HCT116 (cell line): ENCODE data around the gene GCC1. TPM values are rescaled to one million over a fixed set of nuclear protein-coding genes. Genes with fewer than 3 reads are reported as not detected.

Source experiments
- ATAC-seq: fragments of 200-7000 bp; cut with Tn5 transposase; 2 replicates; pipeline ENCODE4 v1.9.1; 2020; ENCODE audit warnings: mild to moderate bottlenecking, moderate library complexity
- BruUV-seq: library from RNA; stranded (reverse); fragments of 400-500 nt; replicated peaks from 2 replicates; lab custom pipeline; 2021; lab: Mats Ljungman, UMichigan
- CTCF ChIA-PET: fragments of 300-600 bp; sonication (Branson Sonifier 250); formaldehyde crosslinking; loops from one replicate; lab custom pipeline; 2021; ENCODE audit warnings: antibody characterized with exemption; lab: Charles Lee
- POLR2A ChIA-PET: fragments of 300-600, 350-600 bp; sonication (Branson Sonifier 250); formaldehyde crosslinking; loops from one replicate; lab custom pipeline; 2021; ENCODE audit warnings: antibody characterized with exemption; lab: Charles Lee
- RAD21 ChIA-PET, 2 experiments: fragments of 300-600 bp; sonication (Branson Sonifier 250); formaldehyde crosslinking; loops; one replicate each; lab custom pipeline; 2023; ENCODE audit warnings: low total read pairs in 2 of 2; ENCODE audit not compliant: uncharacterized antibody in 2 of 2, unreplicated experiment in 2 of 2, low non-redundant PET in 1 of 2; lab: Charles Lee
- DNase-seq: peaks from one replicate; pipeline ENCODE4 v3.0.0-alpha.2; 2010; ENCODE audit warnings: low read depth, low spot score
- H2AFZ ChIP-seq: fragments of 200-600 bp; shearing (Covaris generic), sonication (generic); 2 replicates; pipeline ENCODE4 v1.6.1; 2017; ENCODE audit warnings: low read depth, mixed run types, mixed read lengths, antibody characterized with exemption, low read length; ENCODE audit not compliant: poor library complexity, severe bottlenecking
- H3K27ac ChIP-seq: 2 replicates; pipeline ENCODE4 v1.5.1; 2012; ENCODE audit warnings: low read depth, low read length
- H3K27me3 ChIP-seq: fragments of 200-600 bp; sonication (generic); 2 replicates; pipeline ENCODE4 v1.6.1; 2016; ENCODE audit warnings: mixed run types, low read length, mixed read lengths; ENCODE audit not compliant: insufficient read depth
- H3K36me3 ChIP-seq, 2 experiments: fragments of 200-500 bp in 1 of 2; fragments of 200-600 bp in 1 of 2; sonication (Bioruptor generic) in 1 of 2; sonication (generic) in 1 of 2; 2 replicates each; pipeline versions ENCODE4 v1.5.1 to v1.6.1; 2014 to 2016; ENCODE audit warnings: low read length in 2 of 2, inconsistent platforms in 1 of 2, mixed read lengths in 1 of 2, mixed run types in 1 of 2; ENCODE audit not compliant: insufficient read depth in 2 of 2, control insufficient read depth in 1 of 2
- H3K4me1 ChIP-seq, 2 experiments: fragments of 200-600 bp in 1 of 2; sonication (generic) in 1 of 2; 2 replicates each; pipeline versions ENCODE4 v1.5.1 to v1.6.1; 2012 to 2017; ENCODE audit warnings: low read length in 2 of 2, inconsistent platforms in 1 of 2, mild to moderate bottlenecking in 1 of 2, mixed read lengths in 1 of 2, mixed run types in 1 of 2, moderate library complexity in 1 of 2; ENCODE audit not compliant: insufficient read depth in 2 of 2, control insufficient read depth in 1 of 2
- H3K4me2 ChIP-seq: fragments of 200-600 bp; sonication (generic); 2 replicates; pipeline ENCODE4 v1.6.1; 2017; ENCODE audit warnings: mixed run types, low read length, mixed read lengths
- H3K4me3 ChIP-seq, 2 experiments: fragments of 200-600 bp in 1 of 2; sonication (generic) in 1 of 2; replicated peaks in 1 of 2; 2 replicates each; pipeline ENCODE4 v1.5.1; 2011 to 2016; ENCODE audit warnings: low read length in 2 of 2, control low read depth in 1 of 2, low read depth in 1 of 2, mild to moderate bottlenecking in 1 of 2, mixed read lengths in 1 of 2, mixed run types in 1 of 2
- H3K79me2 ChIP-seq: fragments of 200-600 bp; sonication (generic); 2 replicates; pipeline ENCODE4 v1.6.1; 2017; ENCODE audit warnings: mild to moderate bottlenecking, mixed run types, low read length, moderate library complexity, mixed read lengths; ENCODE audit not compliant: insufficient read depth
- H3K9ac ChIP-seq: fragments of 200-600 bp; sonication (generic); 2 replicates; pipeline ENCODE4 v1.6.1; 2016; ENCODE audit warnings: low read length, mixed read lengths
- H3K9me2 ChIP-seq: fragments of 200-600 bp; sonication (generic), shearing (Covaris generic); 2 replicates; pipeline ENCODE4 v1.6.1; 2017; ENCODE audit warnings: mixed run types, mild to moderate bottlenecking, moderate library complexity; ENCODE audit not compliant: insufficient read depth
- H3K9me3 ChIP-seq, 2 experiments: fragments of 200-500 bp in 1 of 2; fragments of 200-600 bp in 1 of 2; sonication (Bioruptor generic) in 1 of 2; sonication (generic) in 1 of 2; 2 replicates each; pipeline ENCODE4 v1.6.1; 2014 to 2017; ENCODE audit warnings: low read length in 2 of 2, mixed read lengths in 2 of 2, inconsistent platforms in 1 of 2, low read depth in 1 of 2, mild to moderate bottlenecking in 1 of 2, mixed run types in 1 of 2, moderate library complexity in 1 of 2; ENCODE audit not compliant: control insufficient read depth in 1 of 2, insufficient read depth in 1 of 2
- H4K20me1 ChIP-seq: fragments of 200-600 bp; sonication (generic), shearing (Covaris generic); 2 replicates; pipeline ENCODE4 v1.6.1; 2017; ENCODE audit warnings: mixed run types, mild to moderate bottlenecking, moderate library complexity; ENCODE audit not compliant: insufficient read depth
- ELF1 ChIP-seq: IDR thresholded peaks from 2 replicates; pipeline ENCODE4 v1.6.1; 2012; ENCODE audit warnings: low read depth, borderline replicate concordance
- EZH2 ChIP-seq: fragments of 200-600 bp; sonication (generic); IDR thresholded peaks from 2 replicates; pipeline ENCODE4 v1.6.1; 2017; ENCODE audit warnings: antibody characterized with exemption, mixed run types
- EZH2phosphoT487 ChIP-seq: fragments of 200-600 bp; IDR thresholded peaks from 2 replicates; pipeline ENCODE4 v1.6.1; 2018; ENCODE audit warnings: antibody characterized with exemption, borderline replicate concordance
- POLR2A ChIP-seq: IDR thresholded peaks from 2 replicates; pipeline ENCODE4 v1.7.0; 2011; ENCODE audit warnings: borderline replicate concordance; ENCODE audit not compliant: insufficient read depth, insufficient read length; ENCODE audit errors: extremely low read depth
- SRF ChIP-seq: IDR thresholded peaks from 2 replicates; pipeline ENCODE4 v1.6.1; 2012; ENCODE audit warnings: low read depth
- YY1 ChIP-seq: IDR thresholded peaks from 2 replicates; pipeline ENCODE4 v1.6.1; 2011; ENCODE audit warnings: low read length, low read depth, moderate library complexity, mild to moderate bottlenecking; ENCODE audit not compliant: insufficient replicate concordance; ENCODE audit errors: extremely low read depth
- ZFX ChIP-seq: fragments of 450-650 bp; IDR thresholded peaks from 2 replicates; pipeline ENCODE4 v1.6.1; 2017
- ZNF274 ChIP-seq: fragments of 200-500 bp; sonication (Bioruptor generic); IDR thresholded peaks from 2 replicates; pipeline ENCODE4 v1.6.1; 2014; ENCODE audit warnings: mild to moderate bottlenecking, low read depth, low read length, inconsistent platforms
- intact Hi-C: fragments of 100-400 bp; cut with micrococcal nuclease; formaldehyde crosslinking; loops from 2 replicates; pipeline ENCODE4 v1.10.0; 2022
- total RNA-seq: library from RNA; stranded (reverse); gene quantifications from one replicate; pipeline ENCODE4 v1.2.1, GENCODE V29; 2021; ENCODE audit not compliant: unreplicated experiment
- TF ChIP-seq, protein P1 (sequence below): IDR thresholded peaks from 2 replicates; pipeline ENCODE4 v1.6.1; 2011; ENCODE audit warnings: mild to moderate bottlenecking, low read length, moderate library complexity; ENCODE audit not compliant: insufficient replicate concordance; ENCODE audit errors: extremely low read depth

The GCC1 gene
- total RNA-seq, 1 experiment from 2014 or later = 17.9 TPM

DNA sequence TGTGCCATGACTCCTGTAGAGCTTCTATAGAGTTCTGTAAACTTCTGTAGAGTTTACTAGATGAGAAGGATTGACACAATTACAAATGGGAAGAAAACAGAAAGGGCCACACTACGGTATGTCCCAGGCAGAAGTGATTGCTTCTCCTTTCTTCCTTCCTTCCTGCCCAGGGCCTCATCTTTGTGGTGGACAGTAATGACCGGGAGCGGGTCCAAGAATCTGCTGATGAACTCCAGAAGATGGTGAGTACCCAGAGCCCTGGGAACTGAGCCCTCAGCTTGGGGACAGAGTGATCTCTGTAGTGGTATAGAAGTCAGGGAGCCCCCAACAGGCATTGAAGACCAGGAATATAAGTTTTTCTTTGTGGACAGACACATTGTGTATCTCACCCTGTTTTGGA is 4.5 kb upstream of the GCC1 start:
- no peak overlapping the region for H2AFZ ChIP-seq
- DNase-seq = no peak
- RAD21 ChIA-PET = no interaction called here
- no peak overlapping the region for H3K9ac ChIP-seq
- no peaks in the 10 kb centered on the region for H3K27me3 ChIP-seq
- no peak overlapping the region for H3K4me3 ChIP-seq
- BruUV-seq = no TSS peak
- no peak for TF ChIP-seq SRF
- TF ChIP-seq POLR2A = no peak
- TF ChIP-seq, protein P1, sequence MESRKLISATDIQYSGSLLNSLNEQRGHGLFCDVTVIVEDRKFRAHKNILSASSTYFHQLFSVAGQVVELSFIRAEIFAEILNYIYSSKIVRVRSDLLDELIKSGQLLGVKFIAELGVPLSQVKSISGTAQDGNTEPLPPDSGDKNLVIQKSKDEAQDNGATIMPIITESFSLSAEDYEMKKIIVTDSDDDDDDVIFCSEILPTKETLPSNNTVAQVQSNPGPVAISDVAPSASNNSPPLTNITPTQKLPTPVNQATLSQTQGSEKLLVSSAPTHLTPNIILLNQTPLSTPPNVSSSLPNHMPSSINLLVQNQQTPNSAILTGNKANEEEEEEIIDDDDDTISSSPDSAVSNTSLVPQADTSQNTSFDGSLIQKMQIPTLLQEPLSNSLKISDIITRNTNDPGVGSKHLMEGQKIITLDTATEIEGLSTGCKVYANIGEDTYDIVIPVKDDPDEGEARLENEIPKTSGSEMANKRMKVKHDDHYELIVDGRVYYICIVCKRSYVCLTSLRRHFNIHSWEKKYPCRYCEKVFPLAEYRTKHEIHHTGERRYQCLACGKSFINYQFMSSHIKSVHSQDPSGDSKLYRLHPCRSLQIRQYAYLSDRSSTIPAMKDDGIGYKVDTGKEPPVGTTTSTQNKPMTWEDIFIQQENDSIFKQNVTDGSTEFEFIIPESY = no peak
- TF ChIP-seq ZFX = no peak
- TF ChIP-seq EZH2 = no peak
- no peak for TF ChIP-seq ELF1
- TF ChIP-seq EZH2phosphoT487 = no peak
- no peak for TF ChIP-seq YY1
- TF ChIP-seq ZNF274 = no peak
- no peaks in the 10 kb centered on the region for H3K9me3 ChIP-seq
- H3K4me1 ChIP-seq = peaks cover 11 to 30% of the 10 kb centered on the region in 2 experiments; a peak in 3 of 4 replicates
- POLR2A ChIA-PET = no interaction called here
- no peak for ATAC-seq
- H3K4me2 ChIP-seq = peak overlapping the region; percentile 94
- no peak overlapping the region for H3K27ac ChIP-seq
- intact Hi-C loops = loop anchor here (5.0 kb wide), 2 partner anchors 62 to 198 kb away; partner anchors contain the start of genes SND1 and ZNF800
- peaks cover 19% of the 10 kb centered on the region for H3K79me2 ChIP-seq
- H3K9me2 ChIP-seq = no peaks in the 10 kb centered on the region
- CTCF ChIA-PET = no interaction called here
- H4K20me1 ChIP-seq = no peaks in the 10 kb centered on the region
- H3K36me3 ChIP-seq = peaks cover 11 to 22% of the 10 kb centered on the region in 2 experiments; a peak in 3 of 4 replicates
